A549 (cell line): ENCODE measurements around the gene NMT1. TPM values are rescaled to one million over a fixed set of nuclear protein-coding genes. Genes with fewer than 3 reads are reported as not detected.

Experiments used
- ATAC-seq, 2 experiments: fragments of 200-7000 bp in 1 of 2; fragments of >200 bp in 1 of 2; cut with Nextera tagmentation in 1 of 2; cut with Tn5 transposase in 1 of 2; 3 replicates each; pipeline versions ENCODE4 v1.8.0 to v1.9.1; 2018 to 2020; ENCODE audit warnings: mild to moderate bottlenecking in 1 of 2, moderate library complexity in 1 of 2
- CTCF ChIA-PET: fragments of 300-600 bp; sonication (Branson Sonifier 250); formaldehyde crosslinking; extraction: SDS; loops from one replicate; lab custom pipeline; 2021; ENCODE audit warnings: antibody characterized with exemption, inconsistent platforms; lab: Yijun Ruan, JAX
- POLR2A ChIA-PET: fragments of 350-600 bp; formaldehyde crosslinking; extraction: SDS; loops from one replicate; lab custom pipeline; 2021; ENCODE audit warnings: antibody characterized with exemption, inconsistent platforms; lab: Yijun Ruan, JAX
- DNase-seq, 2 experiments: peaks; one replicate each; pipeline versions ENCODE4 v3.0.0 to v3.0.0-alpha.2; 2011 to 2016; ENCODE audit warnings: low read depth in 1 of 2, low spot score in 1 of 2
- FAIRE-seq: peaks from 2 replicates; lab custom pipeline; 2011; peaks lifted over from hg19 to GRCh38; lab: Jason Lieb, UNC
- H3K27ac ChIP-seq, 2 experiments: fragments of >200 bp; sonication (Bioruptor Twin); formaldehyde crosslinking; 3 replicates each; pipeline ENCODE4 v1.5.1; 2016 to 2017
- H3K4me1 ChIP-seq: fragments of >200 bp; sonication (Bioruptor Twin); formaldehyde crosslinking; 3 replicates; pipeline ENCODE4 v1.6.1; 2016
- H3K4me2 ChIP-seq: fragments of >200 bp; sonication (Bioruptor Twin); formaldehyde crosslinking; 3 replicates; pipeline ENCODE4 v1.6.1; 2016
- H3K4me3 ChIP-seq: fragments of >200 bp; sonication (Bioruptor Twin); formaldehyde crosslinking; 3 replicates; pipeline ENCODE4 v1.5.1; 2016
- H3K9me3 ChIP-seq: fragments of >200 bp; sonication (Bioruptor Twin); formaldehyde crosslinking; 3 replicates; pipeline ENCODE4 v1.6.1; 2016
- BCL3 ChIP-seq: fragments of >200 bp; sonication (Bioruptor Twin); formaldehyde crosslinking; IDR thresholded peaks from 3 replicates; pipeline ENCODE4 v1.6.1; 2016
- BHLHE40 ChIP-seq: IDR thresholded peaks from 2 replicates; pipeline ENCODE4 v1.6.1; 2012; ENCODE audit warnings: low read depth, low read length, inconsistent platforms
- CBX2 ChIP-seq: fragments of 200-600 bp; sonication (generic); IDR thresholded peaks from 2 replicates; pipeline ENCODE4 v1.6.1; 2016; ENCODE audit warnings: low read depth, mild to moderate bottlenecking, borderline replicate concordance
- CHD2 ChIP-seq: fragments of 150-350 bp; IDR thresholded peaks from 2 replicates; pipeline ENCODE4 v1.6.1; 2014; ENCODE audit warnings: low read length; ENCODE audit not compliant: partially characterized antibody
- EHMT2 ChIP-seq: fragments of 200-600 bp; sonication (generic); IDR thresholded peaks from 2 replicates; pipeline ENCODE4 v1.6.1; 2016; ENCODE audit warnings: antibody characterized with exemption, low read depth, mild to moderate bottlenecking, moderate library complexity
- FOSB ChIP-seq: fragments of 250-450 bp; sonication (Bioruptor Pico); IDR thresholded peaks from 2 replicates; pipeline ENCODE4 v1.5.0; 2020; ENCODE audit warnings: mild to moderate bottlenecking, moderate library complexity
- FOXS1 ChIP-seq: fragments of 250-450 bp; sonication (Bioruptor Pico); IDR thresholded peaks from 2 replicates; pipeline ENCODE4 v1.5.0; 2020; ENCODE audit warnings: mild to moderate bottlenecking, moderate library complexity
- HES2 ChIP-seq: fragments of >200 bp; sonication (Bioruptor Twin); formaldehyde crosslinking; IDR thresholded peaks from 2 replicates; pipeline ENCODE4 v1.6.1; 2016
- HEYL ChIP-seq: fragments of 250-450 bp; sonication (Bioruptor Pico); IDR thresholded peaks from 2 replicates; pipeline ENCODE4 v1.8.0; 2021; ENCODE audit warnings: mild to moderate bottlenecking, moderate library complexity
- HMGXB4 ChIP-seq: fragments of 250-450 bp; sonication (Bioruptor Pico); IDR thresholded peaks from 2 replicates; pipeline ENCODE4 v1.5.0; 2021; ENCODE audit warnings: mild to moderate bottlenecking, moderate library complexity, borderline replicate concordance
- HOXA7 ChIP-seq: fragments of 250-450 bp; sonication (Bioruptor Pico); IDR thresholded peaks from 2 replicates; pipeline ENCODE4 v1.5.0; 2020; ENCODE audit warnings: mild to moderate bottlenecking, moderate library complexity
- HOXB13 ChIP-seq: fragments of 250-450 bp; sonication (Bioruptor Pico); IDR thresholded peaks from 2 replicates; pipeline ENCODE4 v1.5.0; 2020; ENCODE audit warnings: low read depth, mild to moderate bottlenecking, moderate library complexity
- HOXB5 ChIP-seq: fragments of 250-450 bp; sonication (Bioruptor Pico); IDR thresholded peaks from 2 replicates; pipeline ENCODE4 v1.5.0; 2020; ENCODE audit warnings: mild to moderate bottlenecking, moderate library complexity
- JUNB ChIP-seq: fragments of >200 bp; sonication (Bioruptor Twin); formaldehyde crosslinking; IDR thresholded peaks from 2 replicates; pipeline ENCODE4 v1.6.1; 2016
- KDM1A ChIP-seq: fragments of 200-600 bp; sonication (generic); IDR thresholded peaks from 2 replicates; pipeline ENCODE4 v1.6.1; 2016; ENCODE audit warnings: low read depth, mild to moderate bottlenecking
- MAFK ChIP-seq: fragments of 450-650 bp; IDR thresholded peaks from 2 replicates; pipeline ENCODE4 v1.6.1; 2014; ENCODE audit not compliant: partially characterized antibody
- MAX ChIP-seq: IDR thresholded peaks from 2 replicates; pipeline ENCODE4 v1.6.1; 2012
- MAZ ChIP-seq: fragments of 150-350 bp; IDR thresholded peaks from 2 replicates; pipeline ENCODE4 v1.6.1; 2014; ENCODE audit warnings: antibody characterized with exemption, low read depth, low read length, borderline replicate concordance
- NPAS2 ChIP-seq: fragments of 250-450 bp; sonication (Bioruptor Pico); IDR thresholded peaks from 2 replicates; pipeline ENCODE4 v1.8.0; 2022; ENCODE audit warnings: mild to moderate bottlenecking, moderate library complexity, borderline replicate concordance
- PHF8 ChIP-seq: fragments of 200-600 bp; sonication (generic); IDR thresholded peaks from 2 replicates; pipeline ENCODE4 v1.6.1; 2016; ENCODE audit warnings: low read depth, mild to moderate bottlenecking, antibody characterized with exemption, moderate library complexity, borderline replicate concordance
- POLR2A ChIP-seq: IDR thresholded peaks from 2 replicates; pipeline ENCODE4 v1.6.1; 2012; ENCODE audit warnings: mild to moderate bottlenecking, low read length
- RAD21 ChIP-seq, 2 experiments: fragments of >200 bp in 1 of 2; sonication (Bioruptor Twin) in 1 of 2; formaldehyde crosslinking in 1 of 2; IDR thresholded peaks in 1 of 2; conservative IDR thresholded peaks in 1 of 2; 2 replicates in 1 of 2; 3 replicates in 1 of 2; pipeline ENCODE4 v1.6.1; 2012 to 2018; ENCODE audit warnings: inconsistent platforms in 1 of 2
- RARB ChIP-seq: fragments of 250-450 bp; sonication (Bioruptor Pico); IDR thresholded peaks from 2 replicates; pipeline ENCODE4 v1.8.0; 2021; ENCODE audit warnings: mild to moderate bottlenecking, moderate library complexity
- SMC3 ChIP-seq: fragments of >200 bp; sonication (Bioruptor Twin); formaldehyde crosslinking; IDR thresholded peaks from 3 replicates; pipeline ENCODE4 v1.6.1; 2018; ENCODE audit warnings: inconsistent platforms
- TFCP2L1 ChIP-seq: fragments of 250-450 bp; sonication (Bioruptor Pico); IDR thresholded peaks from 2 replicates; pipeline ENCODE4 v1.5.0; 2021; ENCODE audit warnings: mild to moderate bottlenecking
- USF2 ChIP-seq: fragments of 450-650 bp; IDR thresholded peaks from 2 replicates; pipeline ENCODE4 v1.6.1; 2014; ENCODE audit warnings: antibody characterized with exemption
- ZC3H11A ChIP-seq: fragments of 450-650 bp; IDR thresholded peaks from 2 replicates; pipeline ENCODE4 v1.6.1; 2014; ENCODE audit warnings: antibody characterized with exemption, mild to moderate bottlenecking
- ZFP36 ChIP-seq: fragments of 450-650 bp; IDR thresholded peaks from 2 replicates; pipeline ENCODE4 v1.6.1; 2014; ENCODE audit warnings: borderline replicate concordance; ENCODE audit not compliant: partially characterized antibody
- WGBS: methylation state at CpG from one replicate; pipeline ENCODE4 v1.1.6; 2017; ENCODE audit errors: missing lambda C conversion rate; 5-methylcytosine and 5-hydroxymethylcytosine counted together
- polyA plus RNA-seq, 4 experiments: library from polyadenylated mRNA; depleted of rRNA in 3 of 4; stranded (reverse); fragments of >200 nt; fragmentation: RNase III in 1 of 4; extraction: RNeasy Plus Mini Kit Qiagen cat#74134 plus additional on column Dnase treatment in 1 of 4; gene quantifications; 2 replicates in 3 of 4; 3 replicates in 1 of 4; pipeline ENCODE4 v1.2.3, GENCODE V29; 2011 to 2017

Gene NMT1
- polyA plus RNA-seq, 2 of the 4 experiments (the other 2 are of a cell fraction): 82.9 to 270 TPM

- 47% methylated on average over 6 of the region's 6 CpGs for WGBS
- H3K27ac ChIP-seq: peak overlapping the region; percentile 95 to 98
- POLR2A ChIA-PET: interaction anchor here (1.3 kb wide), 2 partner anchors 12 to 25 kb away, joined by 3 to 5 read pairs; partner anchors contain the start of genes ACBD4 and HEXIM1
- DNase-seq (no peak), FAIRE-seq (no peak)
- TF ChIP-seq BHLHE40: no peak
- TF ChIP-seq ZFP36: peak; percentile 95
- TF ChIP-seq, all 56 proteins: peak for 1
- no peak for ATAC-seq
- 0 out of 3 replicates have a peak overlapping the region, but pooled peaks have one; percentile 10 for H3K4me3 ChIP-seq
- peaks cover 65% of the 10 kb centered on the region for H3K4me1 ChIP-seq
- H3K4me2 ChIP-seq: peak overlapping the region; percentile 86
- no peaks in the 10 kb centered on the region for H3K9me3 ChIP-seq
- CTCF ChIA-PET: interaction anchor here (0.7 to 20.1 kb wide), 8 partner anchors 8 to 203 kb away, joined by 3 to 742 read pairs (median 9); partner anchors contain the start of genes ACBD4, HEXIM1, HEXIM2 and PLCD3
These were observed 62.1 kb downstream of the NMT1 start for GRCh38 chr17:45123076-45123770.

GRCh38 chr17:45123930-45124796 is 63.0 kb downstream of the NMT1 start:
- ATAC-seq (peak; percentile 77 to 85), DNase-seq (peak; percentile 95 to 96), FAIRE-seq (peak; percentile 94)
- H3K27ac ChIP-seq: peak overlapping the region; percentile 95 to 98
- H3K4me3 ChIP-seq: 0 out of 3 replicates have a peak overlapping the region, but pooled peaks have one; percentile 10
- peak overlapping the region; percentile 86 for H3K4me2 ChIP-seq
- 6% methylated on average over 11 of the region's 15 CpGs for WGBS
- POLR2A ChIA-PET: interaction anchor here (1.3 kb wide), 2 partner anchors 11 to 24 kb away, joined by 3 to 5 read pairs; partner anchors contain the start of genes ACBD4 and HEXIM1
- CTCF ChIA-PET: interaction anchor here (0.6 to 20.1 kb wide), 10 partner anchors 9 to 204 kb away, joined by 3 to 742 read pairs (median 8); partner anchors contain the start of genes ACBD4, HEXIM1, HEXIM2 and PLCD3
- H3K9me3 ChIP-seq: no peaks in the 10 kb centered on the region
- H3K4me1 ChIP-seq: peaks cover 75% of the 10 kb centered on the region
- TF ChIP-seq CHD2: no peak
- TF ChIP-seq CBX2: no peak
- TF ChIP-seq BCL3: no peak
- TF ChIP-seq MAX: peak; percentile 83
- TF ChIP-seq MAFK: no peak
- TF ChIP-seq MAZ: no peak
- TF ChIP-seq HEYL: peak; percentile 86; the same call in 1 of the 2 replicates
- peak; percentile 81; the same call in 1 of the 2 replicates for TF ChIP-seq HOXB13
- TF ChIP-seq RARB (CRISPR knock-in tag): peak; percentile 68; the same call in 1 of the 2 replicates
- TF ChIP-seq SMC3: 0 out of 3 replicates have a peak, but pooled peaks have one; percentile 10
- TF ChIP-seq RAD21 (conservative IDR thresholded peaks at IDR 0.05 in 1 of 2, IDR thresholded peaks at IDR 0.05 in 1 of 2): peak in 1 of 2 experiments; percentile 26; a peak in 1 of 5 replicates
- no peak for TF ChIP-seq USF2
- no peak for TF ChIP-seq NPAS2 (CRISPR knock-in tag)
- peak; percentile 70; the same call in 1 of the 2 replicates for TF ChIP-seq HOXB5 (CRISPR knock-in tag)
- TF ChIP-seq BHLHE40: 0 out of 2 replicates have a peak, but pooled peaks have one; percentile 3
- no peak for TF ChIP-seq HES2
- TF ChIP-seq HMGXB4 (CRISPR knock-in tag): no peak
- peak; percentile 88 for TF ChIP-seq JUNB
- no peak for TF ChIP-seq ZC3H11A
- 0 out of 2 replicates have a peak, but pooled peaks have one; percentile 32 for TF ChIP-seq FOSB
- no peak for TF ChIP-seq EHMT2
- peak; percentile 27; the same call in 1 of the 2 replicates for TF ChIP-seq HOXA7 (CRISPR knock-in tag)
- TF ChIP-seq POLR2A: peak; percentile 32; the same call in 1 of the 2 replicates
- TF ChIP-seq TFCP2L1 (CRISPR knock-in tag): 0 out of 2 replicates have a peak, but pooled peaks have one; percentile 51
- no peak for TF ChIP-seq FOXS1 (CRISPR knock-in tag)
- TF ChIP-seq PHF8: no peak
- no peak for TF ChIP-seq KDM1A
